Trophoblast cell (in vitro differentiated cells and primary cell): ENCODE measurements around the gene DMRTC2.

Experiments used
- DNase-seq, 2 donors: peaks; one replicate each; pipeline ENCODE4 v3.0.0-alpha.2; 2016
- H2AFZ ChIP-seq: 2 replicates; pipeline ENCODE4 v1.6.1; 2013; ENCODE audit warnings: low read length, moderate library complexity, mild to moderate bottlenecking; ENCODE audit not compliant: insufficient read depth, poor library complexity
- H2AK5ac ChIP-seq: 2 replicates; pipeline ENCODE4 v1.6.1; 2013; ENCODE audit warnings: mild to moderate bottlenecking, low read length
- H2BK120ac ChIP-seq: 2 replicates; pipeline ENCODE4 v1.6.1; 2013; ENCODE audit warnings: low read length, mild to moderate bottlenecking, moderate library complexity; ENCODE audit not compliant: insufficient read depth, poor library complexity
- H2BK12ac ChIP-seq: 2 replicates; pipeline ENCODE4 v1.6.1; 2013; ENCODE audit warnings: mild to moderate bottlenecking, low read length, moderate library complexity
- H2BK5ac ChIP-seq: 2 replicates; pipeline ENCODE4 v1.6.1; 2013; ENCODE audit warnings: low read length, low read depth, moderate library complexity, mild to moderate bottlenecking; ENCODE audit not compliant: poor library complexity
- H3K14ac ChIP-seq: 2 replicates; pipeline ENCODE4 v1.6.1; 2013; ENCODE audit warnings: mild to moderate bottlenecking, low read length
- H3K18ac ChIP-seq: 2 replicates; pipeline ENCODE4 v1.6.1; 2013; ENCODE audit warnings: mild to moderate bottlenecking, low read length
- H3K23ac ChIP-seq: 2 replicates; pipeline ENCODE4 v1.6.1; 2013; ENCODE audit warnings: low read length
- H3K27ac ChIP-seq: 2 replicates; pipeline ENCODE4 v1.5.1; 2013; ENCODE audit warnings: low read depth, mild to moderate bottlenecking, inconsistent platforms, low read length, moderate library complexity
- H3K27me3 ChIP-seq: 2 replicates; pipeline ENCODE4 v1.6.1; 2013; ENCODE audit warnings: inconsistent platforms, mild to moderate bottlenecking, low read length, moderate library complexity; ENCODE audit not compliant: insufficient read depth
- H3K36me3 ChIP-seq, 2 experiments: 1 replicate in 1 of 2; 2 replicates in 1 of 2; pipeline ENCODE4 v1.6.1; 2013; ENCODE audit warnings: low read length in 2 of 2, mild to moderate bottlenecking in 2 of 2, moderate library complexity in 1 of 2; ENCODE audit not compliant: insufficient read depth in 2 of 2, control insufficient read depth in 1 of 2
- H3K4ac ChIP-seq: 2 replicates; pipeline ENCODE4 v1.6.1; 2013; ENCODE audit warnings: low read depth, mild to moderate bottlenecking, low read length, moderate library complexity
- H3K4me1 ChIP-seq, 2 experiments: 1 replicate in 1 of 2; 2 replicates in 1 of 2; pipeline ENCODE4 v1.6.1; 2013; ENCODE audit warnings: low read length in 2 of 2, mild to moderate bottlenecking in 2 of 2, moderate library complexity in 1 of 2; ENCODE audit not compliant: insufficient read depth in 2 of 2, control insufficient read depth in 1 of 2
- H3K4me2 ChIP-seq: 2 replicates; pipeline ENCODE4 v1.6.1; 2013; ENCODE audit warnings: inconsistent platforms, mild to moderate bottlenecking, low read length, moderate library complexity
- H3K4me3 ChIP-seq: 2 replicates; pipeline ENCODE4 v1.5.1; 2013; ENCODE audit warnings: mild to moderate bottlenecking, low read depth, low read length, inconsistent platforms
- H3K79me1 ChIP-seq: one replicate; pipeline ENCODE4 v1.6.1; 2013; ENCODE audit warnings: low read length
- H3K79me2 ChIP-seq: 2 replicates; pipeline ENCODE4 v1.6.1; 2013; ENCODE audit warnings: low read length, mild to moderate bottlenecking; ENCODE audit not compliant: control insufficient read depth, insufficient read depth, poor library complexity
- H3K9ac ChIP-seq: 2 replicates; pipeline ENCODE4 v1.6.1; 2013; ENCODE audit warnings: mild to moderate bottlenecking, low read length
- H3K9me3 ChIP-seq: 2 replicates; pipeline ENCODE4 v1.6.1; 2013; ENCODE audit warnings: low read depth, mild to moderate bottlenecking, control low read depth, inconsistent platforms, low read length; ENCODE audit not compliant: insufficient read depth
- H4K12ac ChIP-seq: 2 replicates; pipeline ENCODE4 v1.6.1; 2013; ENCODE audit warnings: low read depth, mild to moderate bottlenecking, low read length, moderate library complexity
- H4K8ac ChIP-seq: 2 replicates; pipeline ENCODE4 v1.6.1; 2013; ENCODE audit warnings: low read depth, mild to moderate bottlenecking, low read length, moderate library complexity
- H4K91ac ChIP-seq: one replicate; pipeline ENCODE4 v1.6.1; 2013; ENCODE audit warnings: low read depth, mild to moderate bottlenecking, low read length, moderate library complexity
- WGBS: extraction: QIAGEN DNeasy Blood & Tissue Kit; methylation state at CpG from one replicate; pipeline ENCODE4 v1.1.7; 2013; ENCODE audit warnings: missing lambda C conversion rate; ENCODE audit not compliant: insufficient read length, insufficient coverage; ENCODE audit errors: extremely low coverage; 5-methylcytosine and 5-hydroxymethylcytosine counted together

Gene DMRTC2

DNA sequence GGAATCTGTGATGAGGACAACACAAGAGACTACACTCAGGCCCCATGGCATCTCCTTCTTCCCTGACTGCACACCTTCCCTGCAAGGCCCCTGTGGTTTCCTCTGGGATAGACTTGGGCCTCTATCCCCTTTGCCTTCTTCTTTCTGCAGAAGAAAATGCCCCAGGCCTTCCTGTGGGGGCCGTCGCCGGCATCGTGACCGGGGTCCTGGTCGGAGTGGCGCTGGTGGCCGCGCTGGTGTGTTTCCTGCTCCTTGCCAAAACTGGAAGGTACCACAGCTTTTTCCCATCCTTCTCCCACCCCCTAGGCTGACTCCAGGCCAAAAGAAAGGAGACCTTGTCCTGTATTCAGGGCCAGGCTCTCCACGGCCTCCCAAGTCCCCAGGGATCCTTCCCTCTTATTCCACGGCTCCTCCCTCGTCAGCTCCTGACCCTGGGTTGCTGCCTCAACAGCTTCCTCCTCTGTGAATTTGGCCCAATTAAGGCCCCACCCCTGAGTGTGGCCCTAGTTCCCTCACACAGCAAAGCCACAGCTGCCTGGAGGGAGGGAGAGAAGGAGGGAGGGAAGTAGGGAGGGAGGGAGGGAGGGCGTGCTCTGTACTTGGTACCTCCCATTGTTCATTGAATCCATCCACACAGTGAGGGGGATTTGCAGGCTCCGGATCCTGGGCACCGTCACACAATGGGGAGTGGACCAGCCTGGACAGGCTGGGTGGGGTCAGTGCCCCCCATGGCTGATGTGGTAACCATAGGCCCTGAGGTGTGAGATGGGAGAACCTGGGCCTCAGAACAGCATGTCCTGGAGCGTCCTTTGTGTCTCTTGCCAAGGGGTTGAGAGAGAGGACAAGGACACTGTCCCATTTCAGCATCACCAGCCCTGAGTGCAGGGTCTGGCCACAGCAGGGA lies 35.9 kb upstream of the DMRTC2 start:
- Histone ChIP-seq H3K18ac (no peak overlapping the region), H2AK5ac (no peak overlapping the region), H3K79me2 (no peaks in the 10 kb centered on the region), H2AFZ (no peak overlapping the region), H3K23ac (no peak overlapping the region), H3K14ac (no peak overlapping the region), H3K36me3 (no peaks in the 10 kb centered on the region), H2BK5ac (no peak overlapping the region), H3K4me2 (no peak overlapping the region), H3K9ac (no peak overlapping the region), H3K27me3 (no peaks in the 10 kb centered on the region), H4K91ac (no peak overlapping the region), H2BK12ac (no peak overlapping the region), H3K4me3 (no peak overlapping the region), H3K27ac (no peak overlapping the region), H3K79me1 (no peaks in the 10 kb centered on the region), H2BK120ac (no peak overlapping the region), H3K9me3 (peaks cover 22% of the 10 kb centered on the region), H4K12ac (no peak overlapping the region), H3K4ac (no peak overlapping the region), H4K8ac (no peak overlapping the region), H3K4me1 (no peaks in the 10 kb centered on the region)
- WGBS = no CpG with 5 or more reads among the region's 16 CpGs
- DNase-seq = no peak

DNA sequence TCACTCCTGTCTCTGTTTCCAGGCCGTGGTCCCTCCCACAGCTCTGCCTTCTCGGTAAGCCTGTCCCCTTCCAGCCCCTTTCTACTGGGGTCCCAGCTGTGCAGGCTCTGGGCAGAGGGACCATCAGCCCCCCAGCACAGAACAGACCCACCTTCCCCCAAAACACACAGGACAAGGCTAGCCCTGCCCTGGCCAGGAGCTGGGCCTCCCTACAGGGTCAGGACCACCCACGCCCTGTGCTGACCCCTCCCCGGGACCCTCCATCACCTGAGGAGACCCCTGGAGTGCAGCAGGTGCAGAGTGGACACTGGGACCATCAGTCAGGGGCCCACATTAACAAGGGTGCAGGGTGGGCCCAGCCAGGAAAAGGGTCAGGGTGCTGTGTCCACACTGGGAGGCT lies 34.5 kb upstream of the DMRTC2 start:
- no peaks in the 10 kb centered on the region for H3K79me2 ChIP-seq
- no peak overlapping the region for H2BK120ac ChIP-seq
- H3K14ac ChIP-seq = no peak overlapping the region
- WGBS = no CpG with 5 or more reads among the region's 4 CpGs
- H3K23ac ChIP-seq = no peak overlapping the region
- H3K79me1 ChIP-seq = no peaks in the 10 kb centered on the region
- no peak overlapping the region for H2BK5ac ChIP-seq
- no peaks in the 10 kb centered on the region for H3K36me3 ChIP-seq
- H3K4me1 ChIP-seq = no peaks in the 10 kb centered on the region
- no peak overlapping the region for H2BK12ac ChIP-seq
- no peak overlapping the region for H2AFZ ChIP-seq
- no peak overlapping the region for H3K9ac ChIP-seq
- H3K4me2 ChIP-seq = no peak overlapping the region
- no peaks in the 10 kb centered on the region for H3K27me3 ChIP-seq
- H2AK5ac ChIP-seq = no peak overlapping the region
- no peak overlapping the region for H4K91ac ChIP-seq
- no peak overlapping the region for H3K27ac ChIP-seq
- H4K8ac ChIP-seq = no peak overlapping the region
- H3K4ac ChIP-seq = no peak overlapping the region
- DNase-seq = no peak
- no peak overlapping the region for H4K12ac ChIP-seq
- H3K4me3 ChIP-seq = no peak overlapping the region
- H3K9me3 ChIP-seq = peaks cover 22% of the 10 kb centered on the region
- H3K18ac ChIP-seq = no peak overlapping the region

DNA sequence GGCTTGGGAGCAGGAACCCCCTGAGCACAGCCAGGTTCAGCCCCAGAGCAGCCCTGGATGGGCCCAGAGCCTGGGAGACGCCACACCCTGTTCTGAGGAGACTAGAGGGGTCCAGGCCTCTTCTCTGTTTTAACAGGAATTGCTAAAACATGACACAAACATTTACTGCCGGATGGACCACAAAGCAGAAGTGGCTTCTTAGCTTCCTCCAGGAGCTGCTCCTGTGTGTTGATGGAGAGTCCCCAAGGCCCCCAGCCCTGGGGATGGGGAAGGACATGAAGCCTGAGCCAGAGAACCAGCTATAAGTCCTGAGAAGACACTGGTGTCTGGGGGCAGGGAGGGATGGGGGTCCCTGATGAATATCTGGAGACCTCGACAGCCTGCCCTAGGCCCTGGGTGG lies 33.8 kb upstream of the DMRTC2 start:
- Histone ChIP-seq H3K9me3 (peaks cover 22% of the 10 kb centered on the region), H3K14ac (no peak overlapping the region), H3K4me2 (no peak overlapping the region), H3K23ac (no peak overlapping the region), H3K18ac (no peak overlapping the region), H3K27ac (no peak overlapping the region), H2BK5ac (no peak overlapping the region), H4K8ac (no peak overlapping the region), H3K27me3 (no peaks in the 10 kb centered on the region), H3K9ac (no peak overlapping the region), H3K4ac (no peak overlapping the region), H3K36me3 (no peaks in the 10 kb centered on the region), H2AK5ac (no peak overlapping the region), H2BK12ac (no peak overlapping the region), H2BK120ac (no peak overlapping the region), H3K79me2 (no peaks in the 10 kb centered on the region), H3K79me1 (no peaks in the 10 kb centered on the region), H3K4me1 (no peaks in the 10 kb centered on the region), H2AFZ (no peak overlapping the region), H3K4me3 (no peak overlapping the region), H4K91ac (no peak overlapping the region), H4K12ac (no peak overlapping the region)
- no CpG with 5 or more reads among the region's 3 CpGs for whole genome bisulfite sequencing
- no peak for DNase-seq

DNA sequence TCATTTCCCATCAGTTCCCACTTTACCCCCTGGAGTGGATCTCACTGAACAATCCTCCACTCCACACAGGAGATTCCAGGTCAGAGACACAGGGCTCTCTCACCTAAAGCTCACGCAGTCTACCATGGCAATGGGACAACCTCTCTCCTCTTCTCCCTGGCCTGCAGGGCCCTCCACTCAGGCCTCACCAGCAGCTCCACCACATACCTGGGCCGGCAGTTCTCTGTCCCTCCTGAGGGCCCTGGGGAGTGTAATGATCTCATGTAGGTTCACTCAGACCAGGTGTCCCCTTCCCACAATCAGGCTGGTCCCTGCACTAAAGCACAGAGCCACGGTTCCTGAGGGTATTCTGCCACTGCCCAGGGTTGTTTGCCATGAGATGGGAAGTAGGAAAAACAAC lies 32.9 kb upstream of the DMRTC2 start:
- no peak overlapping the region for H4K91ac ChIP-seq
- no peaks in the 10 kb centered on the region for H3K79me1 ChIP-seq
- no peak overlapping the region for H2BK120ac ChIP-seq
- H2AK5ac ChIP-seq = no peak overlapping the region
- no peak overlapping the region for H3K27ac ChIP-seq
- H3K4me1 ChIP-seq = no peaks in the 10 kb centered on the region
- no peak overlapping the region for H3K23ac ChIP-seq
- no peak for DNase-seq
- peaks cover 22% of the 10 kb centered on the region for H3K9me3 ChIP-seq
- WGBS = no CpG with 5 or more reads among the region's 3 CpGs
- no peak overlapping the region for H3K4me2 ChIP-seq
- H3K9ac ChIP-seq = no peak overlapping the region
- H2BK5ac ChIP-seq = no peak overlapping the region
- no peaks in the 10 kb centered on the region for H3K27me3 ChIP-seq
- no peaks in the 10 kb centered on the region for H3K79me2 ChIP-seq
- no peak overlapping the region for H3K4ac ChIP-seq
- H3K36me3 ChIP-seq = no peaks in the 10 kb centered on the region
- no peak overlapping the region for H3K4me3 ChIP-seq
- H4K12ac ChIP-seq = no peak overlapping the region
- H2AFZ ChIP-seq = no peak overlapping the region
- H2BK12ac ChIP-seq = no peak overlapping the region
- no peak overlapping the region for H4K8ac ChIP-seq
- no peak overlapping the region for H3K18ac ChIP-seq
- H3K14ac ChIP-seq = no peak overlapping the region
